Stimulated activated CD4-positive, alpha-beta T cell treated with anti-CD3 and anti-CD28 coated beads, Interleukin-1b, Interleukin-23, amount 100 ng/mL, for 4 hours (primary cell): Measurements from ENCODE around the gene B4GALT3.

Experiments used
- DNase-seq, 2 donors: peaks; one replicate each; pipeline ENCODE4 v3.0.0-alpha.2; 2020; ENCODE audit warnings: low read depth in 2 of 2

The B4GALT3 gene

GRCh38 chr1:161130266-161130665, 47.0 kb downstream of the B4GALT3 start:
- no peak for DNase-seq

- DNase-seq: no peak
Measured at GRCh38 chr1:161128591-161129420, 48.5 kb downstream of the B4GALT3 start.

GRCh38 chr1:161127649-161128048, 49.7 kb downstream of the B4GALT3 start:
- no peak for DNase-seq

GRCh38 chr1:161122967-161123366, 54.3 kb downstream of the B4GALT3 start:
- no peak for DNase-seq

GRCh38 chr1:161121834-161122233, 55.5 kb downstream of the B4GALT3 start:
- no peak for DNase-seq
